BLaER1 (cell line): ENCODE measurements around the gene IQGAP2.

Source experiments
- H3K27ac ChIP-seq: shearing (Covaris generic); formaldehyde crosslinking; 2 replicates; pipeline ENCODE4 v1.8.1; 2022
- H3K27me3 ChIP-seq: shearing (Covaris generic); formaldehyde crosslinking; 2 replicates; pipeline ENCODE4 v1.8.1; 2022
- H3K36me3 ChIP-seq: shearing (Covaris generic); formaldehyde crosslinking; 2 replicates; pipeline ENCODE4 v1.8.1; 2022
- H3K4me1 ChIP-seq: shearing (Covaris generic); formaldehyde crosslinking; 2 replicates; pipeline ENCODE4 v1.8.1; 2022
- H3K4me2 ChIP-seq: shearing (Covaris generic); formaldehyde crosslinking; 2 replicates; pipeline ENCODE4 v1.8.1; 2022
- H3K4me3 ChIP-seq: shearing (Covaris generic); formaldehyde crosslinking; 2 replicates; pipeline ENCODE4 v1.8.1; 2022
- H3K9ac ChIP-seq: shearing (Covaris generic); formaldehyde crosslinking; 2 replicates; pipeline ENCODE4 v1.8.1; 2022
- H3K9me3 ChIP-seq: shearing (Covaris generic); formaldehyde crosslinking; 2 replicates; pipeline ENCODE4 v1.8.1; 2022
- H4K20me1 ChIP-seq: shearing (Covaris generic); formaldehyde crosslinking; 2 replicates; pipeline ENCODE4 v1.8.1; 2022
- Cebpa-rat ChIP-seq: shearing (Covaris generic); IDR thresholded peaks from 2 replicates; pipeline ENCODE4 v1.8.1; 2022

Gene IQGAP2

DNA sequence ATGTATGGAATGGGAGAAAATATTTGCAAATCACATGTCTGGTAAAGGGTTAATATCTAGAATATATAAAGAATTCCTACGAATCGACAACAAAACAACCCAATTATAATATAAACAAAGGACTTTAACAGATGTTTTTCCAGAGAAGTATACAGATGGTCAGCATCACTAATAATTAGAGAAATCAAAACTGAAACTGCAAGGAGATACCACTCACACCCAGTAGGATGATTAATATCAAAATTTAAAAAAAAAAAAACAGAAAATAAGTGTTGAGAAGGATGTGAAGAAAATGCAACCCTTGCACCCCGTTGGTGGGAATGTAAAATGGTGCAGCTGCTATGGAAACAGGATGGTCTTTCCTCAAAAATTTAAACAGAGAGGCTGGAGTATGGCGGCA lies 278.2 kb downstream of the IQGAP2 start:
- no peak for TF ChIP-seq Cebpa-rat
- H3K4me1 ChIP-seq = peaks cover 42% of the 10 kb centered on the region
- H3K9me3 ChIP-seq = no peaks in the 10 kb centered on the region
- no peak overlapping the region for H3K4me3 ChIP-seq
- no peak overlapping the region for H3K27ac ChIP-seq
- H3K27me3 ChIP-seq = no peaks in the 10 kb centered on the region
- H3K9ac ChIP-seq = no peak overlapping the region
- no peak overlapping the region for H3K4me2 ChIP-seq
- H4K20me1 ChIP-seq = no peaks in the 10 kb centered on the region
- peaks cover 61% of the 10 kb centered on the region for H3K36me3 ChIP-seq

DNA sequence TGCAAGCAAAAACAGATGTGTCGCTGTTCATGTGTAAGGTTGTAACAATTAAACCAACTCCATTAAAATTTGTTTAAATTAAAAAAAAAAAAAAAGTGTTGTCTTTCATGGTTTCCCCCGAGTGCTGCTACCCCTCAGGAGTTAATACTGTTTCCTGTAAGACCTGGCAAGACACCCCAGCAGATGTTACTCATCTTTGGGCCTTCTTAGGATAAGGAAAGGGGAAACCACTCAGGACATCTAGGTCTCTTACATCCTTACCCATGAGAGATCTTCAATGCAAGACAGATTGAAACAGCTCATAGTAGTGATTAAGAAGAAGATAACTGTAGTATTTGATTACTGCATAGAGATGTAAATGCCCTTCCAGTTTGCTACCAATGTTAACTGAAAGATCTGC lies 279.3 kb downstream of the IQGAP2 start:
- peaks cover 61% of the 10 kb centered on the region for H3K36me3 ChIP-seq
- no peak overlapping the region for H3K4me3 ChIP-seq
- H4K20me1 ChIP-seq = no peaks in the 10 kb centered on the region
- no peaks in the 10 kb centered on the region for H3K27me3 ChIP-seq
- H3K9ac ChIP-seq = no peak overlapping the region
- no peak for TF ChIP-seq Cebpa-rat
- peaks cover 42% of the 10 kb centered on the region for H3K4me1 ChIP-seq
- peak overlapping the region; percentile 40 for H3K4me2 ChIP-seq
- no peak overlapping the region for H3K27ac ChIP-seq
- no peaks in the 10 kb centered on the region for H3K9me3 ChIP-seq

DNA sequence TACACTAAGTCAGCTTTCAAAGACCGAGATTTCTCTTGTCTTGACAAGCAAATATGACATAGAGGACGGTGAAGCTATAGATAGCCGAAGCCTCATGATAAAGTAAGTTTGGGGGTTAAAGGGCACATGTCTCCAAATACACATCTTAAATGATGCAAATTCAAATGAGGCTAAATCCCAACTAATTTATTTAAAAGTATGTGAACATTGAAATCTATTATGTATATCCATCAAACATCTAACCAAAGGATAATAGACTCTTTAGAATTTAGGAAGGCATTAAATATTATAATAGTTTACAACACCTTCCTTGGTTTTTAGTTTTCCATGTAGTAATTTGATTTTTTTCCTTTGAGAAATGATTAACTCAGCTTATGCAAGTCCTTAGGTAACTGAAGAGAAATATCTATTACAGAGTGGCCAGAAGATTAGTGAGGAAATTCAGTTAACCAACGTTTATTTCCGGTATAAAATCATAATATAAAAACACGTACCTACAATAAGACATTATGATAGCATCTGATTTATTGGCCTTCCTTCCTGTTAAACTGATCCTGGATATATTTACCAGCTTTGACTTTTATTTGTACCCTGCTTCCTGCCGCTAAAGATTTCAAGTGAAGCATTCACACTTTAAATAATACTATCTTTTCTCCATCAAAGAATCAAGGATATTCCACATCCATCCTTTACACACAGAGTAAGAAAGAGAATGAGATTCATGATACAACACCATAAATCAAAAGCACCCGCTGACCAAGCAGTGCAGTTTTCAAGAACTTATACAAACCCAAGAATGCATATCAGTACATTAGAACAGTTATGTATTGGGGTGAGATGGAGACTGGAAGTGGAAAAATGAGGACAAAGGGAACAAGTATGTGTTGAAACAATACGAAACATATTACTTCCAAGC lies 281.0 kb downstream of the IQGAP2 start:
- H3K9ac ChIP-seq = no peak overlapping the region
- H3K4me3 ChIP-seq = no peak overlapping the region
- no peaks in the 10 kb centered on the region for H4K20me1 ChIP-seq
- peak overlapping the region; percentile 56 for H3K4me2 ChIP-seq
- H3K9me3 ChIP-seq = no peaks in the 10 kb centered on the region
- peak overlapping the region; percentile 52 for H3K27ac ChIP-seq
- no peak for TF ChIP-seq Cebpa-rat
- peaks cover 42% of the 10 kb centered on the region for H3K4me1 ChIP-seq
- H3K36me3 ChIP-seq = peaks cover 58% of the 10 kb centered on the region
- no peaks in the 10 kb centered on the region for H3K27me3 ChIP-seq

DNA sequence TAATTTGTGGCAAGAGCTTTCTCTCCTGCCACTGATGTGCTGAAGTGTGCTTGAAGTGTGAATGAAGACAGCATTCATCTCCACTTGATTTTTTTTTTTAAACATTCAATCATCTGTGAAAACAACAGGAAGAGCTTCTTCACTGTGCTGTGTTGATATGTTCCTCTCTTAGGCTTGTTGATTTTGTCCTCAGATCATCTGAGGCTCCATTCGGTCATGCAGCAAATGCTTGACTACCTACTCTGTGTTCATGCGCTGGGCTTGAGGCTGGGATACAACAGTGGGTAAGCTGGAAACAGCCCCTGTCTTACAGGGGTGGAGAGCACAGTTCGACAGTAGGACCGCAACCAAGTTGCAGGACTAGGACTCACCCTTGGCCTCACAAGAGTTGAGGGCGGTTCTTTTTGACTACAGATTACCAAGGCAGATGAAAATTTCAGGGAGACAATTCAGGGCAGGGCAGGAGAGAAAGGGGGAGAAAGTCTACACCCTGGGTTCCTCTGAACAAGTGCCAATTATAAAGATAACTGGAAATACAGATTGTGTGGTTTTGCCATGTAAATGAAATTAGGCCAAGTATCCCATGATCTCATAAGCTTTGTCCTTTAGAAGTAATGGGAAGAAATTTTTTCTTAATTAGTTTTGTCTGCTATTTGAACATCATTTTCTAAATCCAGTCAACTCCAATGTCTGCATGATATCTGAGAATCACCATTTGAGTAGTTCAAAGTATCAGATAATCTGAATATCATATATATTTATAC lies 281.9 kb downstream of the IQGAP2 start:
- Histone ChIP-seq H3K9ac (no peak overlapping the region), H3K9me3 (no peaks in the 10 kb centered on the region), H3K27me3 (no peaks in the 10 kb centered on the region), H3K4me3 (no peak overlapping the region), H3K4me1 (peaks cover 42% of the 10 kb centered on the region), H4K20me1 (no peaks in the 10 kb centered on the region), H3K4me2 (peak overlapping the region; percentile 56), H3K36me3 (peaks cover 58% of the 10 kb centered on the region), H3K27ac (peak overlapping the region; percentile 52)
- no peak for TF ChIP-seq Cebpa-rat

DNA sequence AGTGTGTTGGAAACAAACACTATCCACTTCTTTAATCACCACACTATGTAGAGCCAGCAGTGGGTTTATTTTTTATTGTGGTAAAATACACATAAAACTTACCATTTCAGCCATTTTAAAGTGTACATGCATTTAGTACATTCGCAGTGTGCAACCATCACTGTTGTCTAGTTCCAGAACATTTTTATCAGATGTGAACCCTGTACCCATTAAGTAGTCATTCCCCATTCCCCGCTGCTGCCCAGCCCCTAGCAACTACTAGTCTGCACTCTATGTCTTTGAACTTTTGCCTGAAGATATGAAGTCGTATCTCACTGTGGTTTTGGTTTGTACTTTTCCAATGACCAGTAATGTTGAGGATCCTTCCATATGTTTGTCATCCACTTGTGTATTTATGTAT lies 282.6 kb downstream of the IQGAP2 start:
- H3K4me3 ChIP-seq = no peak overlapping the region
- H3K36me3 ChIP-seq = peaks cover 57% of the 10 kb centered on the region
- no peak overlapping the region for H3K27ac ChIP-seq
- H3K4me1 ChIP-seq = peaks cover 42% of the 10 kb centered on the region
- TF ChIP-seq Cebpa-rat = no peak
- no peak overlapping the region for H3K9ac ChIP-seq
- no peaks in the 10 kb centered on the region for H3K9me3 ChIP-seq
- no peaks in the 10 kb centered on the region for H3K27me3 ChIP-seq
- H4K20me1 ChIP-seq = no peaks in the 10 kb centered on the region
- H3K4me2 ChIP-seq = 0 out of 2 replicates have a peak overlapping the region, but pooled peaks have one; percentile 56

DNA sequence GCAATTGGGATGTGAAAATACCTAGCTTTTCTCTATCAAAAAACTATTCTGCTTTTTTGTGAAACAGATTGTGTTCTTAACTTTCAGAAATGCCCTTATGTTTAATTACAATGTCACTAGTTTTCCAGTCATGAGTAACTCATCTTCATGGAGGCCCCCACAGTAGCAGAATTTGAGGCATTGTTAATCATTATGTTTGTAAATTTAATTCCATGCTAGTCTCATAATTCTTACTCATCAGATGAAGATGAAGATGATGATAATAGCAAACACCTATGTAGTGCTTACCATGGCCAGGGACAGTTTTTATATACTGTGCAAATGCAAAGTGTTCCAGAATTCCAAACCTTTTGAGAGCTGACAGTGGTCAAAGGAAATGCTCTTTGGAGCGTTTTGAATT lies 285.1 kb downstream of the IQGAP2 start:
- H3K9me3 ChIP-seq = no peaks in the 10 kb centered on the region

DNA sequence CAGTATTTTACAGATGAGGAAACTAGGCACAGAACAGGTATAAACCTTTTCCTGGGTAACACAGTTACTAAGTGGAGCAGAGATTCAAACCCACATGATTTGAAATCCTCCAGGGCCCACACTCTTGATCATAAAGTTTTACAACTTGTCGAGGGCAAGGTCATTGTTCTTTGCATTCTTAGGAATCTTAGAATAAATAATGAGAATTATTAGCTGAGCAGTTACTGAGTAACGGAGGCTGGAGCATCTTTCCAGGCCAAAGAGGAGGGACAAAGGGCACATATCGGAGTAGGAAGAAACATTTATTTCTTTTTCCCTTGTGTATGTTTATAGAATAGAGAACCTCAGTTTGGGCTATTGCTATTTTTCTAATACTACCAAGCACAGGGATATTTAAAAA lies 285.8 kb downstream of the IQGAP2 start:
- H3K27me3 ChIP-seq = no peaks in the 10 kb centered on the region
- H3K4me3 ChIP-seq = no peak overlapping the region
- no peaks in the 10 kb centered on the region for H3K9me3 ChIP-seq
- no peaks in the 10 kb centered on the region for H4K20me1 ChIP-seq
- peaks cover 68% of the 10 kb centered on the region for H3K36me3 ChIP-seq
- no peak for TF ChIP-seq Cebpa-rat
- no peak overlapping the region for H3K4me2 ChIP-seq
- no peak overlapping the region for H3K9ac ChIP-seq
- no peak overlapping the region for H3K27ac ChIP-seq
- peaks cover 19% of the 10 kb centered on the region for H3K4me1 ChIP-seq

More for the DNA sequence above, 285.1 kb downstream of the IQGAP2 start:
- TF ChIP-seq Cebpa-rat = no peak
- no peak overlapping the region for H3K4me2 ChIP-seq
- no peaks in the 10 kb centered on the region for H3K27me3 ChIP-seq
- peaks cover 65% of the 10 kb centered on the region for H3K36me3 ChIP-seq
- H3K4me1 ChIP-seq = peaks cover 25% of the 10 kb centered on the region
- no peak overlapping the region for H3K27ac ChIP-seq
- no peak overlapping the region for H3K9ac ChIP-seq
- no peak overlapping the region for H3K4me3 ChIP-seq
- no peaks in the 10 kb centered on the region for H4K20me1 ChIP-seq

DNA sequence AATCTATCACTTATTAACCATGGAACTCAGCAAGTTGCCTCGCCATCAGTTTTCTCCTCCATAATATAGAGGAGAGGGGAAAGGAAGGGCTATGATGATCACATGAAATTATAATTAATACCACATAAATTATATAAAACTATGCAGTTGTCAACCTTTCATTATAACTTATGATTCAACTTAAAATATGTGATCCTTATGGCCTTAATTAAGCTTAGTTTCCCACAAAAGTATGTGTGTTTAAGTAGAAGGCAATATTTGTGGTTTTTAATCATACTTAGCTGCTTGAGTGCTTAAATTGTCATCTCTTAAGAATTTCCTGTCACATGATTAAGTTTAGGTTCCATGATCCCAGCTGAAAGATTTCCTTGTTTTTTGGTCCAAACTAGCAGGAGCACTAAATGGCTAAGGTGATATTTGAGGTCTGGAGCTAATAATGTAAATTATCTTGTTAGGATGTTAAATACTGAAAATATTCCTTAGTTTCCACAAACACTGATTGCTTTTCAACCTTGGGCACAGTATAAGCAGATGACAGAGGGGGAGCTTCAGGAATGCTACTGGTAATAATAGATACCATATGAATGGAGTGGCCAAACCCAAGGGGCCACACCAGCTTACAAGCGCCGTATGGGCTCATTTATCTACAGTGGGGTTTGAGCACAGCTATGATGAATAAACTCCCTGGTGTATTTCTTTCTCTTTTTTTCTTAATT lies 286.4 kb downstream of the IQGAP2 start:
- Histone ChIP-seq H3K9me3 (no peaks in the 10 kb centered on the region), H3K27me3 (no peaks in the 10 kb centered on the region), H3K9ac (no peak overlapping the region), H3K4me2 (no peak overlapping the region), H3K4me3 (no peak overlapping the region), H3K36me3 (peaks cover 74% of the 10 kb centered on the region), H4K20me1 (no peaks in the 10 kb centered on the region), H3K27ac (no peak overlapping the region), H3K4me1 (peaks cover 12% of the 10 kb centered on the region)
- TF ChIP-seq Cebpa-rat = no peak

DNA sequence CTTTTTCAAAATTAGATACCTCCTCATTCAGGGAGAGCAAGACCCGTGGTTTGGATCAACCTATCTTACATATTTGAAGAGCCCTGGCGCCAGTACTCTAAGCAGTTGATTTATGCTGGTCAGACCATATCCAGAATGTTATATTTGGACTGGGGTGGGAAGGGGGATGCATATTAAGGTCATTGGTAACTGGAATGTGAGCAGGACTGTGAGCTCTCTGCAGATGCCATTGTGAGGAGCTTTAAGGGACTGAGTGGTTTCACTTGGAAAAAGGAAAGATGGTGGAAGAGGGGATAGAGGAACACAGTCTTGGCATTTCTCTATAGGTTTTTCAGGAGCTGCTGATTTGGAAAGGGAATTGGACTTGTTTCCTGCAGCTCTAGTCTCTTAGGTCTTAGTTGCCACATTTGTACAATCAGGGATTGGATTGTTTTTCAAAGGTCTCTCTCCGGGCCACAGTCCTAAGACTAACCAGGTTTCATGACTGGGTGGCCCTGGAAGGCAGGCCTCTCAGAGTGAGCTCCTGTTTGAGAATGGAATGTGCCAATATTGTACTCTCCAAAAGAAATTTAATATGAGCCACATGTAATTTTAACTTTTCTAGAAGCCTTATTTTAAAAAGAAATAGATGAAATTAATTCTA lies 287.1 kb downstream of the IQGAP2 start:
- no peaks in the 10 kb centered on the region for H3K27me3 ChIP-seq
- H3K4me1 ChIP-seq = peaks cover 5% of the 10 kb centered on the region
- no peak overlapping the region for H3K4me2 ChIP-seq
- H3K27ac ChIP-seq = no peak overlapping the region
- peaks cover 81% of the 10 kb centered on the region for H3K36me3 ChIP-seq
- H3K9ac ChIP-seq = no peak overlapping the region
- TF ChIP-seq Cebpa-rat = no peak
- no peaks in the 10 kb centered on the region for H3K9me3 ChIP-seq
- no peak overlapping the region for H3K4me3 ChIP-seq
- H4K20me1 ChIP-seq = no peaks in the 10 kb centered on the region
